ENCODE data around the gene MTUS2. TPM values are rescaled to one million over a fixed set of nuclear protein-coding genes. Genes with fewer than 3 reads are reported as not detected.

Gene MTUS2
- total RNA-seq, 1 experiment from 2014 or later, result 0.17 TPM

Other genes starting within 250 kb of the MTUS2 start
- gene POMP, start 161.2 kb upstream of the MTUS2 start, total RNA-seq (2014; rRNA removed; shearing (Covaris generic)), result 84.3 and 105 TPM in 2 replicates
- 0.30 and 0.94 TPM in 2 replicates for gene SLC46A3, start 101.4 kb upstream of the MTUS2 start, total RNA-seq (2014; rRNA removed; shearing (Covaris generic))

Data from H7 (cell line).